A673 (cell line): ENCODE measurements around the gene ACSF2. TPM values are rescaled to one million over a fixed set of nuclear protein-coding genes. Genes with fewer than 3 reads are reported as not detected.

Experiments used
- BruUV-seq: library from RNA; stranded (reverse); fragments of 400-500 nt; replicated peaks from 2 replicates; lab custom pipeline; 2021; lab: Mats Ljungman, UMichigan
- CTCF ChIA-PET: fragments of 300-600 bp; sonication (Branson Sonifier 250); formaldehyde crosslinking; loops from one replicate; lab custom pipeline; 2022; ENCODE audit warnings: antibody characterized with exemption; lab: Charles Lee
- POLR2A ChIA-PET: fragments of 300-600 bp; sonication (Branson Sonifier 250); formaldehyde crosslinking; loops from one replicate; lab custom pipeline; 2022; ENCODE audit warnings: antibody characterized with exemption; ENCODE audit not compliant: low non-redundant PET; lab: Charles Lee
- DNase-seq: peaks from one replicate; pipeline ENCODE4 v3.0.0-alpha.2; 2015; ENCODE audit warnings: low spot score
- H3K27ac ChIP-seq: fragments of 200-600 bp; sonication (generic); 2 replicates; pipeline ENCODE4 v1.5.1; 2016; ENCODE audit warnings: mixed run types, low read depth, mild to moderate bottlenecking, mixed read lengths, antibody characterized with exemption, low read length; ENCODE audit not compliant: poor library complexity, severe bottlenecking
- H3K27me3 ChIP-seq: fragments of 200-600 bp; sonication (generic); replicated peaks from 2 replicates; pipeline ENCODE4 v1.6.1; 2017; ENCODE audit warnings: mixed run types, low read depth, mild to moderate bottlenecking, mixed read lengths, antibody characterized with exemption, low read length; ENCODE audit not compliant: insufficient read depth, poor library complexity
- H3K36me3 ChIP-seq: fragments of 200-600 bp; sonication (generic); 2 replicates; pipeline ENCODE4 v1.6.1; 2016; ENCODE audit warnings: mixed run types, mild to moderate bottlenecking, mixed read lengths, antibody characterized with exemption, low read length; ENCODE audit not compliant: insufficient read depth, poor library complexity, severe bottlenecking
- H3K4me1 ChIP-seq: fragments of 200-600 bp; sonication (generic); 2 replicates; pipeline ENCODE4 v1.6.1; 2017; ENCODE audit warnings: mixed run types, mild to moderate bottlenecking, mixed read lengths, antibody characterized with exemption, low read length; ENCODE audit not compliant: insufficient read depth, poor library complexity, severe bottlenecking
- H3K4me3 ChIP-seq: fragments of 200-600 bp; sonication (generic); 2 replicates; pipeline ENCODE4 v1.5.1; 2016; ENCODE audit warnings: low read depth, mixed run types, mild to moderate bottlenecking, mixed read lengths, low read length; ENCODE audit not compliant: poor library complexity, severe bottlenecking
- H3K9me3 ChIP-seq: fragments of 200-600 bp; sonication (generic); 2 replicates; pipeline ENCODE4 v1.6.1; 2016; ENCODE audit warnings: mixed run types, low read depth, mild to moderate bottlenecking, mixed read lengths, antibody characterized with exemption, low read length; ENCODE audit not compliant: poor library complexity, severe bottlenecking
- CTCF ChIP-seq: fragments of 300-800, 200-600 bp; sonication (generic); conservative IDR thresholded peaks from 2 replicates; pipeline ENCODE4 v1.5.1; 2017; ENCODE audit warnings: low read depth, mild to moderate bottlenecking, antibody characterized with exemption, low read length, moderate library complexity, mixed read lengths
- EZH2 ChIP-seq: fragments of 200-600 bp; sonication (generic); IDR thresholded peaks from 2 replicates; pipeline ENCODE4 v1.6.1; 2017; ENCODE audit warnings: borderline replicate concordance, low read depth, mild to moderate bottlenecking, mixed read lengths, antibody characterized with exemption, low read length; ENCODE audit not compliant: poor library complexity, severe bottlenecking
- intact Hi-C: fragments of 100-400 bp; cut with micrococcal nuclease; formaldehyde crosslinking; loops from one replicate; pipeline ENCODE4 v1.10.0; 2022; ENCODE audit not compliant: unreplicated experiment
- total RNA-seq: library from RNA; stranded (reverse); gene quantifications from 2 replicates; pipeline ENCODE4 v1.2.3, GENCODE V29; 2021

ACSF2 gene
- total RNA-seq, 1 experiment from 2014 or later, result 4.1 TPM

GRCh38 chr17:50457621-50458020, 31.6 kb downstream of the ACSF2 start:
- CTCF ChIA-PET, result no interaction called here
- no peaks in the 10 kb centered on the region for H3K27me3 ChIP-seq
- BruUV-seq, result no TSS peak
- intact Hi-C loops, result no loop called here
- H3K27ac ChIP-seq, result no peak overlapping the region
- DNase-seq, result no peak
- H3K9me3 ChIP-seq, result no peaks in the 10 kb centered on the region
- POLR2A ChIA-PET, result no interaction called here
- peaks cover 9% of the 10 kb centered on the region for H3K4me1 ChIP-seq
- H3K4me3 ChIP-seq, result no peak overlapping the region
- no peak for TF ChIP-seq EZH2
- TF ChIP-seq CTCF, result no peak
- no peaks in the 10 kb centered on the region for H3K36me3 ChIP-seq

- POLR2A ChIA-PET, result no interaction called here
- no TSS peak for BruUV-seq
- TF ChIP-seq EZH2 (no peak), CTCF (no peak)
- no peaks in the 10 kb centered on the region for H3K9me3 ChIP-seq
- H3K27ac ChIP-seq, result no peak overlapping the region
- no peaks in the 10 kb centered on the region for H3K36me3 ChIP-seq
- no peak overlapping the region for H3K4me3 ChIP-seq
- intact Hi-C loops, result no loop called here
- CTCF ChIA-PET, result interaction anchor here (0.5 kb wide), 2 partner anchors 42 to 160 kb away, joined by 3 to 15 read pairs; no protein-coding TSS in a partner anchor
- DNase-seq, result no peak
- H3K27me3 ChIP-seq, result no peaks in the 10 kb centered on the region
- peaks cover 9% of the 10 kb centered on the region for H3K4me1 ChIP-seq
Observed at GRCh38 chr17:50458270-50458669, 32.3 kb downstream of the ACSF2 start.

- H3K4me3 ChIP-seq, result no peak overlapping the region
- no TSS peak for BruUV-seq
- DNase-seq, result no peak
- no peak overlapping the region for H3K27ac ChIP-seq
- CTCF ChIA-PET, result interaction anchor here (0.5 kb wide), 1 partner anchor 41 kb away, joined by 15 read pairs; no protein-coding TSS in a partner anchor
- TF ChIP-seq CTCF (no peak), EZH2 (no peak)
- intact Hi-C loops, result no loop called here
- no peaks in the 10 kb centered on the region for H3K36me3 ChIP-seq
- no peaks in the 10 kb centered on the region for H3K9me3 ChIP-seq
- H3K4me1 ChIP-seq, result peaks cover 9% of the 10 kb centered on the region
- no peaks in the 10 kb centered on the region for H3K27me3 ChIP-seq
- POLR2A ChIA-PET, result no interaction called here
Observed at GRCh38 chr17:50458701-50459676, 33.0 kb downstream of the ACSF2 start.
